Heart left ventricle (tissue), 13 donors: ENCODE measurements around the gene DNM3.

Source experiments
- CTCF ChIP-seq, 12 donors: fragments of 200-600 bp; sonication (generic) in 4 of 12; IDR thresholded peaks; one replicate each; pipeline versions ENCODE4 v1.5.0 to v1.8.0; 2018 to 2022; ENCODE audit warnings: antibody characterized with exemption in 12 of 12, mild to moderate bottlenecking in 5 of 12
- POLR2A ChIP-seq, 2 donors: fragments of 450-650 bp; IDR thresholded peaks; one replicate each; pipeline ENCODE4 v1.6.1; 2017; ENCODE audit warnings: antibody characterized with exemption in 2 of 2, mild to moderate bottlenecking in 2 of 2, moderate library complexity in 2 of 2
- donor health status: ischemic (EF 13 %, LVEDD 7.1; RV severe dilation, severe dysfunction).
- donor health status: DM: no; HTN: yes; CAD: no.
- donor health status: DM: no; HTN: no; CAD: no.
- donor health status: ischemic (EF 25% LVEDD 6.9; RV normal size, moderate dysfunction).
- donor health status: ischemic (EF 25% LVEDD 5.7; RV mildly dilated, moderate dysfunction).
- donor health status: ischemic (EF 35%, LVEDD 5.7; RV mildly dilated, moderate dysfunction).
- donor health status: nonischemic (EF 11% LVEDD 7.7; RV severe dilation, severe dysfunction).
- donor health status: DM: yes; HTN: yes; CAD: no.
- donor health status: PGD.
- donor health status: ischemic (EF 29% LVEDD 5.4; RV normal size, mild dysfunction).
- donor health status: nonischemic (EF 23%, LVEDD 6.1; RV moderate dilation, normal function).

GRCh38 chr1:172018727-172019311 lies 177.5 kb downstream of the DNM3 start:
- TF ChIP-seq POLR2A (IDR thresholded peaks at IDR 0.05) (no peak), CTCF (IDR thresholded peaks at IDR 0.05) (no peak)
